Measurements from ENCODE around the gene FER1L5. TPM values are rescaled to one million over a fixed set of nuclear protein-coding genes. Genes with fewer than 3 reads are reported as not detected.

FER1L5 gene
- 0.02 TPM in 1 of 2 replicates, not detected in the other for polyA plus RNA-seq (2012; rRNA removed)
- 0.01 TPM in 1 of 2 replicates, not detected in the other for polyA plus RNA-seq (2012; cell fraction: cytosol; rRNA removed)
- polyA plus RNA-seq (2012; cell fraction: nucleus; rRNA removed), result 0.02 and 0.06 TPM in 2 replicates

GRCh38 chr2:96642564-96643360 is at the start of gene FER1L5:
FER1L5 (plus strand) TSS chr2:96642764; CDS start chr2:96642837, 73 bp downstream.
- TF ChIP-seq POLR2AphosphoS5 (IDR thresholded peaks at IDR 0.05; ENCODE audit: low read depth, low read length), result no peak
- no peak for TF ChIP-seq ZBTB33 (IDR thresholded peaks at IDR 0.05; ENCODE audit: borderline replicate concordance, low read depth)
- TF ChIP-seq FOXJ3 (CRISPR knock-in tag; IDR thresholded peaks at IDR 0.05), result no peak
- TF ChIP-seq CTCF (IDR thresholded peaks at IDR 0.05), result no peak
- no peak for TF ChIP-seq EP300 (IDR thresholded peaks at IDR 0.05; ENCODE audit: borderline replicate concordance in 1 of 2, low read depth in 1 of 2, low read length in 1 of 2)
- no peak for TF ChIP-seq TEAD4 (IDR thresholded peaks at IDR 0.05; ENCODE audit: borderline replicate concordance, insufficient read depth)
- TF ChIP-seq MEF2A (IDR thresholded peaks at IDR 0.05; ENCODE audit: borderline replicate concordance, low read depth), result no peak
- TF ChIP-seq FOSL2 (IDR thresholded peaks at IDR 0.05; ENCODE audit: borderline replicate concordance, low read depth), result no peak
- TF ChIP-seq TCF12 (IDR thresholded peaks at IDR 0.05), result no peak
- TF ChIP-seq RCOR1 (IDR thresholded peaks at IDR 0.05; ENCODE audit: low read length), result no peak
- no peak for TF ChIP-seq FOXM1 (IDR thresholded peaks at IDR 0.05; ENCODE audit: low read depth)
- no peak for TF ChIP-seq REST (IDR thresholded peaks at IDR 0.05; ENCODE audit: low read depth, low read length)
- no peak for TF ChIP-seq EZH2phosphoT487 (IDR thresholded peaks at IDR 0.05; ENCODE audit: borderline replicate concordance, low read depth)
- TF ChIP-seq YY1 (IDR thresholded peaks at IDR 0.05; ENCODE audit: low read depth), result no peak
- TF ChIP-seq SIN3A (IDR thresholded peaks at IDR 0.05; ENCODE audit: borderline replicate concordance, low read depth, low read length), result no peak
- no peak within 1 kb of the TSS for H3K27ac ChIP-seq (ENCODE audit: low read depth in 2 of 2, low read length in 1 of 2)
- H3K4me2 ChIP-seq, result no peak within 1 kb of the TSS
- H3K27me3 ChIP-seq (ENCODE audit: insufficient read depth), result no peaks in the 10 kb centered on the region
- peak; percentile 45 for DNase-seq
- H3K79me2 ChIP-seq (ENCODE audit: insufficient read depth), result peaks cover under 1% of the 10 kb centered on the region; the same call in 1 of the 2 replicates
- peak within 1 kb of the TSS; percentile 63; the same call in 1 of the 2 replicates for H2AFZ ChIP-seq (ENCODE audit: low read depth)
- H3K36me3 ChIP-seq (replicated peaks in 1 of 2; ENCODE audit: control insufficient read depth in 1 of 2, insufficient read depth in 2 of 2, low read length in 1 of 2), result no peaks in the 10 kb centered on the region
- no peak within 1 kb of the TSS for H3K9ac ChIP-seq
- H3K9me2 ChIP-seq, result no peaks in the 10 kb centered on the region
- H3K4me1 ChIP-seq (ENCODE audit: control insufficient read depth in 1 of 2, insufficient read depth in 2 of 2, low read depth in 1 of 2, low read length in 1 of 2), result peaks cover 0 to 6% of the 10 kb centered on the region in 2 experiments; a peak in 1 of 4 replicates
- ChIA-PET POLR2A (no interaction called here), CTCF (no interaction called here)
- 84% methylated on average over 10 of the region's 10 CpGs for WGBS (ENCODE audit: low lambda C conversion rate)
- no peaks in the 10 kb centered on the region for H3K9me3 ChIP-seq
- H4K20me1 ChIP-seq (ENCODE audit: insufficient read depth), result no peaks in the 10 kb centered on the region; the same call in 1 of the 2 replicates
- no peaks in the 10 kb centered on the region for H3F3A ChIP-seq (replicated peaks; ENCODE audit: insufficient read depth)
- H3K4me3 ChIP-seq (ENCODE audit: low read depth in 2 of 2, low read length in 1 of 2), result no peak within 1 kb of the TSS
